GM12874 (cell line): ENCODE data around the gene KLC4.

Experiments used
- TF ChIP-seq, protein P1 (sequence below): IDR thresholded peaks from 2 replicates; pipeline ENCODE4 v1.5.1; 2011; ENCODE audit warnings: low read depth, mild to moderate bottlenecking, control low read depth, low read length, moderate library complexity; ENCODE audit not compliant: insufficient read depth

Gene KLC4

DNA sequence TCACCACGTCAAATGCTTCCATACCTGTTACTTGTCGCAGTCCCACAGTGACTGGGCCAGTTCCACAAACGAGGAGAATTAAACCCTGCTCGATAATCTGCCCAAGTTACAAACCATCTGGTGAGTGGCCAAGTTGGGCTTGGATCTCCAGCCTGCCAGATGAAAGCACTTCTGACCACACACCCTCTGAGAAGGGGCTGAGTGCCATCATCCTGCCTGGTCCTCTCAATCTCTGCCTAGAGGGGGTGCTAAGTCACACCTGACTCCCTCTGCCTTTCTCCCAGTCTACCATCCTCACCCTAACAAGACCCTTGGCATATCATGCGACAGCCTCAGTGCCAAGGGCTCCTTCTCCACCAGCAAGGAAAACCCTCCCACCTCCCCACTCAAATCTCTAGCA lies 22.2 kb upstream of the KLC4 start:
- TF ChIP-seq, protein P1, sequence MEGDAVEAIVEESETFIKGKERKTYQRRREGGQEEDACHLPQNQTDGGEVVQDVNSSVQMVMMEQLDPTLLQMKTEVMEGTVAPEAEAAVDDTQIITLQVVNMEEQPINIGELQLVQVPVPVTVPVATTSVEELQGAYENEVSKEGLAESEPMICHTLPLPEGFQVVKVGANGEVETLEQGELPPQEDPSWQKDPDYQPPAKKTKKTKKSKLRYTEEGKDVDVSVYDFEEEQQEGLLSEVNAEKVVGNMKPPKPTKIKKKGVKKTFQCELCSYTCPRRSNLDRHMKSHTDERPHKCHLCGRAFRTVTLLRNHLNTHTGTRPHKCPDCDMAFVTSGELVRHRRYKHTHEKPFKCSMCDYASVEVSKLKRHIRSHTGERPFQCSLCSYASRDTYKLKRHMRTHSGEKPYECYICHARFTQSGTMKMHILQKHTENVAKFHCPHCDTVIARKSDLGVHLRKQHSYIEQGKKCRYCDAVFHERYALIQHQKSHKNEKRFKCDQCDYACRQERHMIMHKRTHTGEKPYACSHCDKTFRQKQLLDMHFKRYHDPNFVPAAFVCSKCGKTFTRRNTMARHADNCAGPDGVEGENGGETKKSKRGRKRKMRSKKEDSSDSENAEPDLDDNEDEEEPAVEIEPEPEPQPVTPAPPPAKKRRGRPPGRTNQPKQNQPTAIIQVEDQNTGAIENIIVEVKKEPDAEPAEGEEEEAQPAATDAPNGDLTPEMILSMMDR = no peak

DNA sequence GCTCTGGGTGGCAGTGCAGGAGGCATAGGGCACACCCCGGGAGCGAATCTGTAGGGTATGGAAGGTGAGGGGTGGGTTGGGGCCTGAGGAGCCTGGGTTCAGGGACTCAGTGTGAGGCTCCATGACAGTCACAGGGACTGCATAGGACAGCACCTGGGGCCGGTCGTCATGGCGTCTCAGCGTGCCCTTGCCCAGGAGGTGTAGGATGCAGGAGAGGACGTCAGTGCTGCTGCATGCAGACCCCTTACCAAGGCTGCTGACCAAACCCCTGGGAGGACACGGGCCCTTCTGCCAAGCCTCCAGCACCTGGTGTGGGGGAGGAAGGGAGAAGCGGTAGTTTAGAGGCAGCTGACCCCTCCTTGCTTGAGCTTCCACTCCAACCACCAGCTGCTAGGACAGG lies 21.7 kb upstream of the KLC4 start:
- TF ChIP-seq, protein P1 = no peak

DNA sequence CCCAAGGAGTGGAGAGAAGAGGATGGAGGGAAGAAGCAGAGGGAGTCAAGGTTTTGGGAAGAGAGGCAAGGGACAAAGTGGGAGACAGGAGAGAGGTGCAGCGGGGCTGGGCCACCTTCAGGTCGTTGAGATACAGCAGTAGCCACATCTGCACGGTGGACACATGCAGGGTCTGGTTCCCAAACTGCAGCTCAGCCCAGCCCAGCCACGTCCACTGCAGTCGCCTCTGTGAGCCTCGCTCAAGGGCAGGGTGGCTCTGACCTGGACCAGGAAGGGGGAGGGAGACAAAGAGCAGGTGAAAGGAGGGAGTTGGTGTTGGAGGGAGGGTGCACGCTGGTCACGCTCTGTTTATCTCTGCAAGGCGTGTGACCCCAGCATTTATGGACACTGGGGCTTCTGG lies 20.7 kb upstream of the KLC4 start:
- TF ChIP-seq, protein P1 = no peak

DNA sequence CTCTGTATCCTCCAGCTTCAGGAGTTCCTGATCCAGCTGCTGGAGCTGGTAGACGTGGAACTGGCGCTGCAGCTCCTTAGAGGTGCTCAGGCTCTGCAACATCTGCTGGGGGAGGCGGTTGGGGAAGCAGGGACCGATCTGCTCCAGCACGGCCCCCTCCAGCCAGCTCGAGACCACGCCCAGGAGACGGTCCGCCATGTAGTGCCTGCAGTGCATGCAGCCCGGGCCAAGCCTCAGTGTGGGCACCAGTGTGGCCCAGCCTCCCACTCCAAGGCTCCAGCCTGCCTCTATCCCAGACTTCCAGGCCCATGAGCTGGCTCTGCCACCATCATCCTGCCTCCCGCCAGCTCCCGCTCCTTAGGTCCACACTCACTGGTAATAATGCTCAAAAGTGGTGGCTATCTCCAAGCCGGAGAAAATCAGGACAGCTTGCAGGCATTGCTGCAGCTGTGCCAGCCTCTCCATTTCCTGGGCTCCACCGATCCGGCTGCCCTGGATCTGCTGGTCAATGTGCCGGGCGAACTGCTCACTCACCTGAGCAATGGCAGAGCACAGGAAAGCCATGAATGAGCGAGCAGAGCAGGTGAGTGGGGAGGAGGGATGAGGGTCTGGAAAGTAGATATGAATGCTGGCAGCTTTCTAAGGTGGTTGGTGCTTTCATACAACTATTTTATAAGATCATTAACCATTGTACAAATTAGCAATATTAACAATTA lies 18.7 kb upstream of the KLC4 start:
- TF ChIP-seq, protein P1 = no peak

DNA sequence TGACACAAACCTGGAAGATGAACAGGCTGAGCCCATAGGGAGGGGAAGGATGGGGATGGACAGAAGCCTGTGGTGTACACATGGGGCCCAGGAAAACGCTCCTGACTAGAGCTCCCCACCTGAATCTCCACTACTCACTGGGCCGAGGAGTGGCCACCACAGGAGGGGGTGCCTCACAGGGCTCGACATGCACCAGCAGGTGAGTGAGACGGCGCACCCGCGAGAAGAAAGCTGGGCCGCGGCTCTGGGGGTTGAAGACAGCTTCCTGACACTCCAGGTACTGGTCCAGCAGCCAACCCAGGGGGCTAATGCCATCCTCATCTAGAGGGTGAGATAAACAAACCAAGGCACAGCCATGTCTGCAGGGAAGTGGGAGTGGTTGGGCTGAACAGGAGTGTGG lies 16.1 kb upstream of the KLC4 start:
- TF ChIP-seq, protein P1 = no peak

DNA sequence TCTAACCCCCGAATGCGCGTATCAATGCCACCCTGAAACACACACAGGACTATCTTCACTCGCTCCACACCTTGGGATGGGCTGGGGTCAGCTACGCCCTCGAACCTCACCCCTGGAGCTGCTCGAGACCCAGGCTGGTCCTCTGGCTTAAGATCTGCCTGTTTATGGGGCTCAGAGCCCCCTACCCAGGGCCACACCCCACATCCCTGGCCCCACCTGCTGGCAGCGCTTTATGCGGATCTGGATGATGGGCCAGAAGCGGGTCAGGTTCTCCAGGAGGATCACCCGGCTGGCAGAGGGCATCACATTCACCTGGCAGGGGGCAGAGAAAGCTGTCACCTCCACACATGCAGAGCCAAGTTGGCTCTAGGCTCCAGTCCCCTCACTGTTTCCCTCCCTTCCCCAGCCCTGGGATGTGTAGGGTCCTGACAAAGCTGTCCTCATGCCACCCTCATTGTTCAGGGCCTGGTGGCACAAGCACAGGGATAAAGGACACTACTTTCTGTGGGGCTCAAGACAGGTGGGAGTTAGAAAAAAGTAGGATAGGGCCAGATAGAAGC lies 14.0 kb upstream of the KLC4 start:
- TF ChIP-seq, protein P1 = no peak

DNA sequence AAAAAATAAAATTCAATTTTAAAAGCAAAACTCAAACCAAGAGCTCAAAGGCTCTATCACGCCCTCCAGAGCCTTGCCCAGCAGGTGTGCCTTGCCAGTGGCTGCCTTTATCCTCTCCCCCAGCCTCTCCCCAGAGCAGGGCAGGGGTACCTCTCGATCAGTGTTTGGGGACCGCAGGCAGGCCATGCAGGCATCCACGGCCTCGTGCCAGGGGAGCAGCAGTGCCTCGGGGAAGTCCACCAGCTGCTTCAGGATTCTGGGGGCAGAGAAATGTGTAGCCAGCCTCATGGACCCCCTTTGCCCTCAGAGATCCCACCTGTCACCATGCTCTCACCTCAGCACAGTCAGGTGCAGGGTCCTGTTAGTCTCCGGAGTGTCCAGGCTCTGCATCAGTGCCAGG lies 11.4 kb upstream of the KLC4 start:
- TF ChIP-seq, protein P1 = no peak
